GM18499 (cell line): ENCODE data around the gene METTL9.
"Not testable (repeated sequence)": the region's sequence is repeated elsewhere in the genome, so short reads cannot be mapped to it uniquely, and the experiment has no call there.

Source experiments
- ATAC-seq: cut with Tn5 transposase; IDR thresholded peaks from one replicate; pipeline ENCODE4 v1.9.1; 2021; ENCODE audit warnings: moderate number of reproducible peaks; ENCODE audit not compliant: insufficient read depth, unreplicated experiment

Gene METTL9

DNA sequence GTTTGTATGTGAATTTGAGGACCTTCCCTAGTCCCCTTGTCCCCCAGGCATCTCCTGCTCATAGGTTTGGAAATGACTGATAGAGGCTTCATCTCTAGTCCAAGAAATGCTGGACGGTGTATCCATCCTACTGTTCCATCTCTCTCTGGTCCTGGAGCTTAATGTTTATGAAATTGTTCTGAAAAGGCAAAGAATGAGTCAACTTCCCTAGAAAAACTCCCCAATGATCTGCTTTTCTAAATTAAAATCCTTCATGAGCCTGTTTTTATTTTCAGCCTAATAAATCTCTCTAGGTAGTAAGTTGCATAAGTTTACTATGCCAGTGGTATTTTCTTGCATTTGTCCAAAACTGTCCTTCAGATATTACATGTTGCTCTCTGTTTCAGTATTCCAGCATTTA lies 55.1 kb downstream of the METTL9 start:
- ATAC-seq: no peak

DNA sequence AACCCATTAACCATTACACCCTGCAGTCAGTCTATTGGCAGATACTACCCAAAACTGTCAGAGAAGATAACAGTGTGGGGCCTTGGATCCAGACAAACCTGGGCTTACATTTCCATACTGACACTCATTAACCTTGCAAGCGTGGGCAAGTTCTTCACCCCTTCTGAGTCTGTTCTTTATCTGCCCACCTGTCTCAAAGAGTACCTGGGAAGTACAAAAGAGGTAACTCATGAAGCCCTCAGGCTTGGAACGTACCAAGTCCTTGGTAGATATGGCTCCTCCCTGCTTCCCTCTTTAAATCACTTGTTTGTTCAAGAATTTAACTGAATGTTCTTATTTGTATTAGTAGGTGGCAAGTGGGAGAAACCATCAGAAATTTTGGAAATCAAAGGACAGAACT lies 55.5 kb downstream of the METTL9 start:
- no peak for ATAC-seq

DNA sequence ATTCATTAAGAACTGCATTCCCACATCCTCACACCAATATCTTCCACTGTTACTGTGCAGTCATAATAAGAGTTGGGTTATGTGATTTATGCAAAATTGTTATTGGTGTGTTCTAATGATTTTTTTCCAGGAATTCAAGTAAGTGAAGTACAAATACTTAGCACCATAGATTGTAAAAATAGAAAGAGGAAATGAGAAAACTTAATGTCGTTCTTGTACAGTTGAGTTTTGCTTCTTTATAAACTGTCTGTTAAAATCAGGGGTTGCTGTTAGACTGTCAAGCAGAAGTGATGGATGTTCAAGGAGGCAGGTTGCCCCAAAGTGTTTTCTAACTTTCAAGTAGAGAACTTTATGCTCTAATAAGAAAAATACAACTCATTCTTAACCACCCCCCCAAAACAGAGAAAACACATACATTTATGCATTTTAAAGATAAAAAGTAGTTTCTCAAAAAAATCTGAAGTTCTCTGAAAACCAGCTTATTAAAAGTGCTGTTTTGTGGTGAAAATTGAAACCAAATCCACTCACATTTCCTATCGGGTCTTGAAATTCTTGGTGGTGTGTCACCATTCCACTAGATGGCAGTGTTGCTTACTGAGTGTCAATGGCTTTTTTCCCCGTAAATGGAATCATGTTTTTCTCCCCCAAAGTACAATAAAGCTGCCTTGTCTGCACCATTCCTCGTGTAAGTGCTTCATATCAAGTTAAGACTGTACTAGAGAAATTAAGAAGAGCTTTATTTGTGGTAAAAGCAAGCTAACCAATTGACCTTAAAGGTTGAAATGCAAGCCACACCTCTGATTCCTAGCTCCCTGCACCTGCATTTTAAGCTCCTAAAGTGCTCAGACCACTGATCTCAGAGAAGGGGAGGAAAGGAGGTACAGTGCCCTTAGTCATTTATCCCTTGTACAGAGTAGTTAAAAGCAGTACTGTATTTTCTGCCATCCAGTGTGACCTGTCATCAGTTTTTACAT lies 57.7 kb downstream of the METTL9 start:
- peak; percentile 63 for ATAC-seq

DNA sequence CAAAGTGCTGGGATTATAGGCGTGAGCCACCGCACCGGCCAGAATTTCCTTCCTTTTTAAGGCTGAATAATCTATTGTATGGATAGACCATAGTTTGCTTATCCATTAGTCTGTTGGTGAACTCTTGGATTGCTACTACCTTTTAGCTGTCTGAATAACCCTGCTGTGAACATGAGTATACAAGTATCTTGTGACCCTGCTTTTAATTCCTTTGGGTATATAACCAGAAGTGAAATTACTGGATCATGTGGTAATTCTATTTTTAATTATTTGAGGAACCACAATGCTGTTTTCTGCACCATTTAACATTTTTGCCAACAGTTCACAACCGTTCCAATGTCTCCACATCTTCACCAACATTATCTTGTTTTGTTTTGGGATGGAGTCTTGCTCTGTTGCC lies 59.7 kb downstream of the METTL9 start:
- no peak for ATAC-seq

DNA sequence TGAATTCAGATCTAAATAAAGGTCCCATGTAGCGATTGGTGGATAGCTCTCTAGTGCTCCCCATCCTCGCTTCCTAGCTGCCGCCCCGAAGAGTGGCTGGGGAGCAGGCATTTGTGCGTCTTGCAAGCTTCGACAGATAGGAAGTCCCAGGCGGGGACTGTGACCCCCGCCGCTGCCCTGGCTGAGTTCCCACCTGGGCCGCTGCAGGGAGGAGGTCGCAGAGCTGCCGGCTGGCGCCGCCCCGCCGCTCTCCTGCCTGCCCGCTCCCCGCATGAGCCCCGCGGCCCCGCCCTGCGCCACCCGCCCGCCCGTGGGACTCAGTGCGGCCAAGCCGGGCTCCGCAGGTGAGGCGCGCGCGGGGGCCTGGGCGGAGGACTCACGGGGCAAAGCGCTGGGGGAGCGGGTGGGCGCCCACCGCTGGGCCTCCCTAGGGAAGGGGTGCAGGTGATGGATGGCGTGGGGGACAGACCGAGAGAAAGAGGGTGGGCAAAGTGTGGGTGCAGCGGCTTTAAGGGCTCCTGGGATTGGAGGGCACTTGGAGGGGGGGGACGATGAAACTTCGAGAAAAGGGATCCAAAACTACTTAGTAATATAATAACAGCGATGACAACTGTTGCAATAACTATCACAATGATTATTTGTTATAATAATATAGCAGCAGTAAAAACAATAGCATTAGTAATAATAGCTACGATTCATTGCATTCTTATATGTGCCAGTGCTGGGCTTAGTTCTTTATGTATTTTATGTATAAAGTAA lies 64.7 kb downstream of the METTL9 start, which contains the start of gene OTOA:
Gene OTOA (plus strand): TSS at position 80 of the 759 bp plus-strand sequence. CDS start 14,547 bp downstream, outside the sequence.
- no peak for ATAC-seq

DNA sequence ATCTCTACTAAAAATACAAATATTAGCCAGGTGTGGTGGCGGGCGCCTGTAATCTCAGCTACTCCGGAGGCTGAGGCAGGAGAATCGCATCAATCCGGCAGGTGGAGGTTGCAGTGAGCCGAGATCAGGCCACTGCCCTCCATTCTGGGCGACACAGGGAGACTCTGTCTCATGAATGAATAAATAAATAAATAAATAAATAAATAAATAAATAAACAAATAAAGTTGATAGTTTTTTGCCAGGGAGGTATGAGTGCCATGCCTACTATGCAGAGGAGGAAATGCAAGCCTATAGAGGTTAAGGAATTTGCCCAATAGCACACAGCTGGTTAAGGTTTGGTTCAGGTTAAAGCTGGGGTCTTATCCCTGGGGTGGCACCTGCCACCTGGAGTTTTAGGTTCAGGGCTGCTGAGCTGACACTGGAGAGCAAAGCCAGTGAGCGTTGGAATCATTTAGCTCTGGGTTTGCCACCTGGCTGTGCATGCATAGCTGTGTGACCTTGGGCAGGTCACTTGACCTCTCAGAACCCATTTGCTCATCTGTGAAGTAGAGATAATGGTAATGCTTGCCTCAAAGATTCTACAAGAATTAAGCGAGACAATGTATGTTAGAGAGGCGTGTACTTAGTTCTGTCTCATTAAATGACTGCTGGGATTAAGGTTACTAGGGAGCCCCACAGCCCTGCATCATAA lies 65.6 kb downstream of the METTL9 start:
- ATAC-seq: no peak

DNA sequence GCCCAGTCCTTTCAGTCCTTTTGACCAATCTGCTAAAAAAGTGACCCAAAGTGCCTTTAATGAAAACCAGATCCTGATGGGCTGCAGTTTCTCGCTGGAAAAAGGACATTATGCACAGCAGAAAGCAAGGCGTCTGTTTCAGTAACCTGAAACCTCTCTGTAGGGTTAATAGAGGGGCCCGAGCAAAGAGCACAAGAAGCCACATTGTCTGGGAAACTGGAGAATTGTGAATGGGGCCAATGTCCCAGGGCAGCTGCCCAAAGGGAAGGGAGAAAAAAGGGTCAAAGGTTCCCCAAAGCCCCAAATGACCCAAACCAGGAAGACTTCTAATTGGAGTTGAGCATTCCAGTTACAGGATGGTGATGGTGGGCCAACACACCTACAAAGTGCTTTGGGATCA lies 67.4 kb downstream of the METTL9 start:
- ATAC-seq: no peak

DNA sequence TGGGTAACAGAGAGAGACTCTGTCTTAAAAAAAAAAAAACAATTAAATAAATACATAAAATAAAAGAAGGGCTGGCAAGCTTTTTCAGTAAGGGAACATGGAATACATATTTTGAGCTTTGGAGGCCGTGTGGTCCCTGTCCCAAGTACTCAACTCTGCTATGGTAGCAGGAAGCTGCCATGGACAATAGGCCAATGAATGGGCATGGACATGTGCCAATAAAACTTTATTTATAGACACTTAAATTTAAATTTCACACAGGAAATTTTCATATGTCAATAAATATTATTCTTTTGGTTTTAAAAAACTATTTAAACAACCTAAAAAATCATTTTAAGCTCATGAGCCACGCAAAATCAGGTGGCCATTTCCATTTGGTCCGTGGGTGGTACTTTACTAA lies 68.2 kb downstream of the METTL9 start:
- no peak for ATAC-seq

DNA sequence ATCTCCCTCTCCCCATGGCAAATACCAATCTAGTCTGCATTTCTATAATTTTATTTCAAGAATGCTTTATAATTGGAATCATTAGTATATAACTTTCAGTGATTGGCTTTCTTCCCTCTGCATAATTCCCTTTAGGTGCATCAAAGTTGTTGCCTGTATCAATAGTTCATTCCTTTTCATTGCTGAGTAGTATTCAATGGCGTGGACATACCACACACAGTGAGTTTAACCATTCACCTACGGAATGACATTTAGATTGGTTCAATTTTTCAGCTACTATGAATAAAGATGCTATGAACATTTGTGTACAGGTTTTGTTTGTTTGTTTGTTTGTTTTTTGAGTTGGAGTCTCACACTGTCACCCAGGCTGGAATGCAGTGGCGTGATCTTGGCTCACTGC lies 74.1 kb downstream of the METTL9 start:
- ATAC-seq: no peak

DNA sequence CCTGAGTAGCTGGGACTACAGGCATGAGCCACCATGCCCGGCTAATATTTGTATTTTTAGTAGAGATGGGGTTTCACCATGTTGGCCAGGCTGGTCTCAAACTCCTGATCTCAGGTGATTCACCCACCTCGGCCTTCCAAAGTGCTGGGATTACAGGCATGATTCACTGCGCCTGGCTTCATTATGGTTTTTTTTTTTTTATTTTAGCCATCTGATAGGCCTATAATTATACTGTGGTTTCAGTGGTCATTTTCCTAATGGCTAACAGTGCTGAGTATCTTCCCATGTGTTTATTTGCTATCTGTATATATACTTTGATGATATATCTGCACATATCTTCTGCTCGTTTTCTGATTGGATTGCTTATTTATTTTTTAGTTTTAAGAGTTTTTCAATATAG lies 75.1 kb downstream of the METTL9 start:
- ATAC-seq: not testable (repeated sequence)

DNA sequence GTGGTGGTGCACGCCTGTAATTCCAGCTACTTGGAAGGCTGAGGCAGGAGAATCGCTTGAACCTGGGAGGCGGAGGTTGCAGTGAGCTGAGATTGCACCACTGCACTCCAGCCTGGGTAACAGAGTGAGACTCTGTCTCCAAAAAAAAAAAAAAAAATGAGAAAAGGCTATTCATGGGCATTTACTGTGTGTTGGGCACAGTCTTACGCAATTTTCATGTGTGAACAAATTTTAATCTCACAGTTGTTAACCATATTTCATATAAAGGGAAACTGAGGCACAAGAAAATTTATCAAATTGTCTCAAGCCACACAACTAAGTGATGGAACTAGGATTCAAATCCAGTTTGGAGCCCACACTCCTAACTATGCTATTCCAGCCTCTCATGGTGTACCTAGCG lies 81.3 kb downstream of the METTL9 start:
- not testable (repeated sequence) for ATAC-seq

DNA sequence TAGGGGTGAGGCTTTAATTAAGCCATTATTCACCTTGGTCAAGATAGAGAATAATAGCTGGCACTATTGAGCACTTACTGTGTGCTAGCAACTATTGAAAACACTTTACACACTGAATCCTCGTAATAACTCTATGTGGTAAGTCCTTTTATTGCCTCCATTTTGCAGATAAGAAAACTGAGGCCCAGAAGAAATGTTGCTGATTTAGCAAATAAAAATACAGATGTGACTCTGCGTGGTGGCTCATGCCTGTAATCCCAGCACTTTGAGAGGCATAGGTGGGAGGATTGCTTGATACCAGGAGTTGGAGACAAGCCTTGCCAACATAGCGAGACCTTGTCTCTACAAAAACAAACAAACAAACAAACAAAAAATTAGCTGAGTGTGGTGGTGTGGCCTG lies 83.8 kb downstream of the METTL9 start:
- no peak for ATAC-seq

DNA sequence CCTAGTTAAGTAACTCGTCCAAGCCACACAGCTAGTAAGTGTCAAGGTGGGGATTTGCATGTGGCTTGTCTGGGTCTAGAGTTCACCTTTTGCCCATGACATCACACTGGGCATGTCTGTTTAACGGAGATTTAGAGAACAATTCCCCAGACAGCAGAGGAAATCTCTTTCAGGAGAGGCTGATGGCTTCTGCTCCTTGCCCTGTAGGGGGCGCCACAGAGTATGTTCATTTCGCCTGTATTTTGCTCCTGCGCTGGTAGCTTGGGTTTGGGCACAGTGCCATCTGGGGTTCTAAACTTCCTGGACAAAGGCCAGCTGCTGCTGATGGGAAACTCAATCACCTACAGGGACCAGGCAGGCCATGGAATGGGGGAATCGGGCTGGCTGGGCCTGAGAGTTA lies 84.8 kb downstream of the METTL9 start:
- no peak for ATAC-seq

DNA sequence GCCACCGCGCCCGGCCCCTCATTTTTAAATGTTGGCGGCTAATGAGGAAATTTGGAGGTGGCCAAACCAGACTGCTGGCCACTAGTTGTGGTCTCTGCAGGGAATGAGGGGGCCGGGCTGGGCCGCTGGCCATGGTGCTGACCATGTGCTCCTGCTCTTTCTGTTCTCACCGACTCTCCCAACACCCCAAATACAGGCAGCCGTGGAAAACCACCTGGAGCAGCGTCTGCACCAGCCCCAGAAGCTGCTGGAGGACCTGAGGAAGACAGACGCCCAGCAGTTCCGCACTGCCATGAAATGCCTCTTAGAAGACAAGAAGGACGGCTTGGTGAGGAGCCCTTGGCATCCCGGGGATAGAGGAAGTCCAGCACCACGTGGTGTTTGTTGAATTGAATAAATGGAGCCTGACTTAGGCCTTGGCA lies 85.7 kb downstream of the METTL9 start:
- no peak for ATAC-seq

DNA sequence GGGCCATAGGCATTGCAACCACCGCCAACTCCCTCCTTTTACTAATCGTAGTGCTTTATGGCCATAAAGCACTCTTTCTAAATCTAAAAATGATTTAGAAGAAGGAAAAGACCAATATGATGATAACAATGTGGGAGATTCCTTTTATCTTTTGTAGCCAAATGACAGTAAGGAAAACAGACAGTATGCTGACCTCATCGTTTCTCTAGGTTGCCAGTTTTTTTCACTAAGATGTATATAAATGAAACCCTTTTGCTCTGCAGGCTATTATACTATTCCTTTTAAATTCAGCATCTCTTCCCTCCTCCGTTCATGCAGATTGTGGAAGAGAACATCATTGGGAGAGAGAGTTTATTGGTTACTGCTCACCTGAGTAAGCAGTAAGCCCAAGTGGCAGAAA lies 89.7 kb downstream of the METTL9 start:
- ATAC-seq: no peak

DNA sequence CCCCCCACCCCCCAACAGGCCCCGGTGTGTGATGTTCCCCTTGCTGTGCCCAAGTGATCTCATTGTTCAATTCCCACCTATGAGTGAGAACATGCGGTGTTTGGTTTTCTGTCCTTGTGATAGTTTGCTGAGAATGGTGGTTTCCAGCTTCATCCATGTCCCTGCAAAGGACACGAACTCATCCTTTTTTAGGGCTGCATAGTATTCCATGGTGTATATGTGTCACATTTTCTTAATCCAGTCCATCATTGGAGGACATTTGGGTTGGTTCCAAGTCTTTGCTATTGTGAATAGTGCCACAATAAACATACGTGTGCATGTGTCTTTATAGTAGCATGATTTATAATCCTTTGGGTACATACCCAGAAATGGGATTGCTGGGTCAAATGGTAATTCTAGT lies 91.6 kb downstream of the METTL9 start:
- not testable (repeated sequence) for ATAC-seq

DNA sequence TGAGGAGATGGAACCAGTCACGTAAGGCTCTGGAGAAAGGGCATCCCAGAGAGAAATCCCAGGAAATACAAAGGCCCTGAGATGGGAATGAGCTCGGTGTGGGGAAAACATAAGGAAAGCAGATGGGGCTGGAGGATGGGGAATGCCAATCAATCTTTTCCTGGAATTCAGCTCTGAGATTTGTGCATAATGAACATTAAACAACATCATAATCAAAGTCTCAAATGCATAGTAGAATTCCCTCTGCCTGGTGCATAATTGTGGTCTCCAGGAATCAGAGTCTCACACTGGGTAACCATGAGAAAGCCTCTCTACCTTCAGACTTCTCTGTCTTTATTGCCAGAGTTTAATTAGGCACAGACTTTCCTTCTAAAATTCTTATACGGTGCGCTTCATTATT lies 95.2 kb downstream of the METTL9 start:
- no peak for ATAC-seq

DNA sequence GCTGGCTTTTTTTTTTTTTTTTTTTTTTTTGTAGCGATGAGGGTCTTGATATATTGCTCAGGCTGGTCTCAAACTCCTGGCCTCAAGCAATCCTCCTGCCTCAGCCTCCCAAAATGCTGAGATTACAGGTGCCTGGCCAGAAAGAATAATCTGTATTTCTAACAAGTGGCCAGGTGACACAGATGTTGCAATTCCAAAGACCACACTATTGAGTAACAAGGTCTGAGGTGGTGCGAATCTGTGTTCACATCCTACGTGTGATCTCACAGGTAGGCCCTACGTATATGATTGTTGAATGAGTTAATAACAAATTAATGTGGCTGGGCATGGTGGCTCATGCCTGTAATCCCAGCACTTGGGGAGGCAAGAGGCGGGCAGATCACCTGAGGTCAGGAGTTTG lies 97.7 kb downstream of the METTL9 start:
- no peak for ATAC-seq

DNA sequence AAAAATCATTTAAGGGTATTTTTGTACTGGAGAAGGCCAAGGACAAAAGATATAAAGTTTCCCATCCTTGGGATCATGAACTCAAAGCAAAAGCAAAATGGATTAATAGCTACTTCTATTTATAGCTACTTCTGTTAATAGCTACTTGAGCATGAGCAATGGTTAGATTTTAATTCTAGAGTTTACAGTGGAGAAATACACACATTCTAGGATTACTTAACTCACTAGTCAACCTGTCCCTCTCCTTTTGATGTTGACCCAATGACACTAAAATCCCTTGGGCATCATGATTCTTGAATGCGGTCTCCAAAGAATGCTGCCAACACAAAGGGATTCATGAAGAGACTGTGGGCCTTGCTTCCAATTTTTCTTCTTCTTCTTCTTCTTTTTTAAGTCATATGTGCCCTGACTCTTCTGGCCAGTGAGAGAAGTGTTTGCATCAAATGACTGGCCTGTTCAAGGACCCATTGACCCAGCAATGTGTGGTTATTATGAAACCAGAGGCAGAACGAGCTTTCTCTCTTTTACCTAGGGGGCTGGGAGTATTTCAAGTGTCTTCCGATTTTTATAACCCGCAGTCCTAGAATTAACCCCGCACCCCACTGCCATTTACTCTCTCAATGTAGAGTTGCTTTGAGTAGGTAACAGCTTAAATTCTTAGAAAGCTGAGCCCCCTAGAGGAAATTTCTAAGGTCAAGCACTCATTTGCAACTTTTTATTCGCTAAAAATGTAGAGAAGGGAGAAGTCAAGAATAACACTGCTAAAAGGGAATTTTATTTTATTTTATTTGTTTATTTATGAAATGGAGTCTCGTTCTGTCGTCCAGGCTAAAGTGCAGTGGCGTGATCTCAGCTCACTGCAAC lies 99.0 kb downstream of the METTL9 start:
- no peak for ATAC-seq

DNA sequence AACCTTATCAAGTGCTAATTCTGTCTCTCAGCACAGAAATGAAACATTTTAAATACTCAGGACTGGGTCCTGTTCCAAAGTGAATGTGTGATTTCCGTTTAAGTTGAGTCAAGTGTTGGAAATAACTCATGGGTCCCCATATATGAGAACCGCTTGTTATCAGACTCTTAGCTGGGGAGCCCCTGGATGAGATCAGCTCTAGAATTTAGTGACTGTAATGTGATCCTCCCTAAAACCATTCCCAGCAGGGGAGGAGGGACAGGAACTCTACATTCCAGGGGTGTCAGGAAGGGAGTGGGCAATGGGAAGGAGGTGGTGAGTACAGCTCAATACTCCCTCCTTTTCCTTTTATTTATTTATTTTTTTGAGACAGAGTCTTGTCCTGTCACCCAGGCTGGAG lies 101.9 kb downstream of the METTL9 start:
- ATAC-seq: no peak
